HEK293T (cell line): ENCODE measurements around the gene ACSL6.

Experiments used
- ARNT ChIP-seq: fragments of 450-650 bp; IDR thresholded peaks from 2 replicates; pipeline ENCODE4 v1.6.1; 2017; ENCODE audit warnings: mild to moderate bottlenecking
- FOXM1 ChIP-seq: fragments of 450-650 bp; IDR thresholded peaks from 2 replicates; pipeline ENCODE4 v1.6.1; 2017; ENCODE audit warnings: mild to moderate bottlenecking, borderline replicate concordance
- NFRKB ChIP-seq: fragments of 450-650 bp; IDR thresholded peaks from 2 replicates; pipeline ENCODE4 v1.6.1; 2016; ENCODE audit warnings: mild to moderate bottlenecking, moderate library complexity
- SP1 ChIP-seq: fragments of 450-650 bp; IDR thresholded peaks from 2 replicates; pipeline ENCODE4 v1.6.1; 2017
- SUZ12 ChIP-seq: fragments of 450-650 bp; IDR thresholded peaks from 2 replicates; pipeline ENCODE4 v1.6.1; 2016; ENCODE audit warnings: mild to moderate bottlenecking
- TF ChIP-seq, protein P1 (sequence below): fragments of 450-650 bp; IDR thresholded peaks from 2 replicates; pipeline ENCODE4 v1.6.1; 2016

DNA sequence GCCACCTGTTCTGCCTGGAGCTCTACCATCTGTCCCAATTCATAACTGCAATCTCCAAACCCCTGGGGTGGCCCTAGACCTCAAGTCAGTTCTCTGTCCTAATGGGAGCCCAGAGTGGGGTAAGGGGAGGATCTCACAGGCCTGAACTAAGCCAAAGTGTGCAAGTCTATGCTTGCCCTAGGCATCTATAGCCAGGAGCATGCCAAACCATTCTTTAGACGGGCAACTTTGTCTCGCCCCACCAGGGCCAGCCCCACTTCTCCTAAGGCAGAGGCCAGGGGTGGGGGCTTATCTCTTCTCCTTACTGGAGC lies 3.3 kb downstream of the ACSL6 start:
- TF ChIP-seq SP1 (no peak), FOXM1 (no peak), NFRKB (no peak), ARNT (no peak), SUZ12 (no peak)
- TF ChIP-seq, protein P1, sequence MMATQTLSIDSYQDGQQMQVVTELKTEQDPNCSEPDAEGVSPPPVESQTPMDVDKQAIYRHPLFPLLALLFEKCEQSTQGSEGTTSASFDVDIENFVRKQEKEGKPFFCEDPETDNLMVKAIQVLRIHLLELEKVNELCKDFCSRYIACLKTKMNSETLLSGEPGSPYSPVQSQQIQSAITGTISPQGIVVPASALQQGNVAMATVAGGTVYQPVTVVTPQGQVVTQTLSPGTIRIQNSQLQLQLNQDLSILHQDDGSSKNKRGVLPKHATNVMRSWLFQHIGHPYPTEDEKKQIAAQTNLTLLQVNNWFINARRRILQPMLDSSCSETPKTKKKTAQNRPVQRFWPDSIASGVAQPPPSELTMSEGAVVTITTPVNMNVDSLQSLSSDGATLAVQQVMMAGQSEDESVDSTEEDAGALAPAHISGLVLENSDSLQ, result no peak
